ENCODE measurements around the gene AURKAIP1.

Gene AURKAIP1

DNA sequence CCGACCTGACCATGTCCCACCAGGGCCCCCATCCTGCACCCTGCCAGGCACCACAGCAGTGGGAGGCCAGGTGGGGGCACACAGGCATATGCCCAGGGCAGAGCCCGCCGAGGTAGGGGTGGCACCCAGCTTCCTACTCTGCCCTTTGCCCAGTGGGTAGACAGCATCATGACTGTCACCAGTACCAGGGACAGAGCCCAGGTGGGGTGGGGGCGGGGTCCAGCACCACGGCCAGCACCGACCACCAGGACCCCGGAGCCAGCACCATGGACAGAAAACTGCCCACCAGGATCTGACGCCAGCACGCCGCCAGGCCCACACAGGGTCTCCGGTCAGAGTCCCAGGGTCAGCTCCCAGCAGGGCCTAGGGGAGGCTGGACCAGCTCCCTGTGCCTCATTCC, 40.2 kb downstream of the AURKAIP1 start:
- TF ChIP-seq ZNF70 (CRISPR knock-in tag; IDR thresholded peaks at IDR 0.05): no peak
- TF ChIP-seq ZC3H10 (CRISPR knock-in tag; IDR thresholded peaks at IDR 0.05): no peak
- TF ChIP-seq, protein P1, sequence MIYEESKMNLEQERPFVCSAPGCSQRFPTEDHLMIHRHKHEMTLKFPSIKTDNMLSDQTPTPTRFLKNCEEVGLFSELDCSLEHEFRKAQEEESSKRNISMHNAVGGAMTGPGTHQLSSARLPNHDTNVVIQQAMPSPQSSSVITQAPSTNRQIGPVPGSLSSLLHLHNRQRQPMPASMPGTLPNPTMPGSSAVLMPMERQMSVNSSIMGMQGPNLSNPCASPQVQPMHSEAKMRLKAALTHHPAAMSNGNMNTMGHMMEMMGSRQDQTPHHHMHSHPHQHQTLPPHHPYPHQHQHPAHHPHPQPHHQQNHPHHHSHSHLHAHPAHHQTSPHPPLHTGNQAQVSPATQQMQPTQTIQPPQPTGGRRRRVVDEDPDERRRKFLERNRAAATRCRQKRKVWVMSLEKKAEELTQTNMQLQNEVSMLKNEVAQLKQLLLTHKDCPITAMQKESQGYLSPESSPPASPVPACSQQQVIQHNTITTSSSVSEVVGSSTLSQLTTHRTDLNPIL (CRISPR knock-in tag; IDR thresholded peaks at IDR 0.05; ENCODE audit: low read depth): no peak
- TF ChIP-seq ARNTL (CRISPR knock-in tag; IDR thresholded peaks at IDR 0.05; ENCODE audit: borderline replicate concordance, low read depth): no peak
- TF ChIP-seq CSDC2 (CRISPR knock-in tag; IDR thresholded peaks at IDR 0.05): no peak
- TF ChIP-seq, protein P2, sequence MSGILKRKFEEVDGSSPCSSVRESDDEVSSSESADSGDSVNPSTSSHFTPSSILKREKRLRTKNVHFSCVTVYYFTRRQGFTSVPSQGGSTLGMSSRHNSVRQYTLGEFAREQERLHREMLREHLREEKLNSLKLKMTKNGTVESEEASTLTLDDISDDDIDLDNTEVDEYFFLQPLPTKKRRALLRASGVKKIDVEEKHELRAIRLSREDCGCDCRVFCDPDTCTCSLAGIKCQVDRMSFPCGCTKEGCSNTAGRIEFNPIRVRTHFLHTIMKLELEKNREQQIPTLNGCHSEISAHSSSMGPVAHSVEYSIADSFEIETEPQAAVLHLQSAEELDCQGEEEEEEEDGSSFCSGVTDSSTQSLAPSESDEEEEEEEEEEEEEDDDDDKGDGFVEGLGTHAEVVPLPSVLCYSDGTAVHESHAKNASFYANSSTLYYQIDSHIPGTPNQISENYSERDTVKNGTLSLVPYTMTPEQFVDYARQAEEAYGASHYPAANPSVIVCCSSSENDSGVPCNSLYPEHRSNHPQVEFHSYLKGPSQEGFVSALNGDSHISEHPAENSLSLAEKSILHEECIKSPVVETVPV (CRISPR knock-in tag; IDR thresholded peaks at IDR 0.05): no peak
- no peak for TF ChIP-seq ZNF8 (CRISPR knock-in tag; IDR thresholded peaks at IDR 0.05)
- TF ChIP-seq ISL1 (CRISPR knock-in tag; IDR thresholded peaks at IDR 0.05): no peak
- TF ChIP-seq ZNF565 (CRISPR knock-in tag; conservative IDR thresholded peaks at IDR 0.05; ENCODE audit: low read depth): no peak
- TF ChIP-seq, protein P3, sequence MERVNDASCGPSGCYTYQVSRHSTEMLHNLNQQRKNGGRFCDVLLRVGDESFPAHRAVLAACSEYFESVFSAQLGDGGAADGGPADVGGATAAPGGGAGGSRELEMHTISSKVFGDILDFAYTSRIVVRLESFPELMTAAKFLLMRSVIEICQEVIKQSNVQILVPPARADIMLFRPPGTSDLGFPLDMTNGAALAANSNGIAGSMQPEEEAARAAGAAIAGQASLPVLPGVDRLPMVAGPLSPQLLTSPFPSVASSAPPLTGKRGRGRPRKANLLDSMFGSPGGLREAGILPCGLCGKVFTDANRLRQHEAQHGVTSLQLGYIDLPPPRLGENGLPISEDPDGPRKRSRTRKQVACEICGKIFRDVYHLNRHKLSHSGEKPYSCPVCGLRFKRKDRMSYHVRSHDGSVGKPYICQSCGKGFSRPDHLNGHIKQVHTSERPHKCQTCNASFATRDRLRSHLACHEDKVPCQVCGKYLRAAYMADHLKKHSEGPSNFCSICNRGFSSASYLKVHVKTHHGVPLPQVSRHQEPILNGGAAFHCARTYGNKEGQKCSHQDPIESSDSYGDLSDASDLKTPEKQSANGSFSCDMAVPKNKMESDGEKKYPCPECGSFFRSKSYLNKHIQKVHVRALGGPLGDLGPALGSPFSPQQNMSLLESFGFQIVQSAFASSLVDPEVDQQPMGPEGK (CRISPR knock-in tag; IDR thresholded peaks at IDR 0.05; ENCODE audit: borderline replicate concordance): no peak
- TF ChIP-seq BACH2 (CRISPR knock-in tag; IDR thresholded peaks at IDR 0.05; ENCODE audit: borderline replicate concordance): no peak
- no peak for TF ChIP-seq ZFP30 (CRISPR knock-in tag; IDR thresholded peaks at IDR 0.05)
- no peak for TF ChIP-seq RARB (CRISPR knock-in tag; IDR thresholded peaks at IDR 0.05)

DNA sequence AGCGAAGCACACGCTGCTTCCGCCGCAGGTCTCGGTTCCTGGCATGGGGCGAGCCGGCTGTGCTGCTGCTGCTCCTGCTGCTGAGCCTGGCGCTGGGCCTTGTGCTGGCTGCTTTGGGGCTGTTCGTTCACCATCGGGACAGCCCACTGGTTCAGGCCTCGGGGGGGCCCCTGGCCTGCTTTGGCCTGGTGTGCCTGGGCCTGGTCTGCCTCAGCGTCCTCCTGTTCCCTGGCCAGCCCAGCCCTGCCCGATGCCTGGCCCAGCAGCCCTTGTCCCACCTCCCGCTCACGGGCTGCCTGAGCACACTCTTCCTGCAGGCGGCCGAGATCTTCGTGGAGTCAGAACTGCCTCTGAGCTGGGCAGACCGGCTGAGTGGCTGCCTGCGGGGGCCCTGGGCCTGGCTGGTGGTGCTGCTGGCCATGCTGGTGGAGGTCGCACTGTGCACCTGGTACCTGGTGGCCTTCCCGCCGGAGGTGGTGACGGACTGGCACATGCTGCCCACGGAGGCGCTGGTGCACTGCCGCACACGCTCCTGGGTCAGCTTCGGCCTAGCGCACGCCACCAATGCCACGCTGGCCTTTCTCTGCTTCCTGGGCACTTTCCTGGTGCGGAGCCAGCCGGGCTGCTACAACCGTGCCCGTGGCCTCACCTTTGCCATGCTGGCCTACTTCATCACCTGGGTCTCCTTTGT, 41.3 kb downstream of the AURKAIP1 start:
- ATAC-seq: no peak
- TF ChIP-seq, protein P3 (CRISPR knock-in tag; IDR thresholded peaks at IDR 0.05; ENCODE audit: borderline replicate concordance): no peak
- no peak for TF ChIP-seq GLIS3 (CRISPR knock-in tag; IDR thresholded peaks at IDR 0.05)
- no peak for TF ChIP-seq SNAI2 (CRISPR knock-in tag; IDR thresholded peaks at IDR 0.05)
- TF ChIP-seq PPARA (CRISPR knock-in tag; IDR thresholded peaks at IDR 0.05; ENCODE audit: borderline replicate concordance): no peak
- no peak for TF ChIP-seq OSR1 (CRISPR knock-in tag; IDR thresholded peaks at IDR 0.05)
- no peak for TF ChIP-seq ZFP3 (CRISPR knock-in tag; IDR thresholded peaks at IDR 0.05)
- TF ChIP-seq, protein P4, sequence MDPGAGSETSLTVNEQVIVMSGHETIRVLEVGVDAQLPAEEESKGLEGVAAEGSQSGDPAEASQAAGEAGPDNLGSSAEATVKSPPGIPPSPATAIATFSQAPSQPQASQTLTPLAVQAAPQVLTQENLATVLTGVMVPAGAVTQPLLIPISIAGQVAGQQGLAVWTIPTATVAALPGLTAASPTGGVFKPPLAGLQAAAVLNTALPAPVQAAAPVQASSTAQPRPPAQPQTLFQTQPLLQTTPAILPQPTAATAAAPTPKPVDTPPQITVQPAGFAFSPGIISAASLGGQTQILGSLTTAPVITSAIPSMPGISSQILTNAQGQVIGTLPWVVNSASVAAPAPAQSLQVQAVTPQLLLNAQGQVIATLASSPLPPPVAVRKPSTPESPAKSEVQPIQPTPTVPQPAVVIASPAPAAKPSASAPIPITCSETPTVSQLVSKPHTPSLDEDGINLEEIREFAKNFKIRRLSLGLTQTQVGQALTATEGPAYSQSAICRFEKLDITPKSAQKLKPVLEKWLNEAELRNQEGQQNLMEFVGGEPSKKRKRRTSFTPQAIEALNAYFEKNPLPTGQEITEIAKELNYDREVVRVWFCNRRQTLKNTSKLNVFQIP (CRISPR knock-in tag; IDR thresholded peaks at IDR 0.05; ENCODE audit: borderline replicate concordance, low read depth): no peak
- TF ChIP-seq ZC3H10 (CRISPR knock-in tag; IDR thresholded peaks at IDR 0.05): no peak
- TF ChIP-seq, protein P2 (CRISPR knock-in tag; IDR thresholded peaks at IDR 0.05): no peak
- TF ChIP-seq ZNF8 (CRISPR knock-in tag; IDR thresholded peaks at IDR 0.05): no peak
- TF ChIP-seq TOX (CRISPR knock-in tag; IDR thresholded peaks at IDR 0.05; ENCODE audit: borderline replicate concordance): no peak
- TF ChIP-seq, protein P5, sequence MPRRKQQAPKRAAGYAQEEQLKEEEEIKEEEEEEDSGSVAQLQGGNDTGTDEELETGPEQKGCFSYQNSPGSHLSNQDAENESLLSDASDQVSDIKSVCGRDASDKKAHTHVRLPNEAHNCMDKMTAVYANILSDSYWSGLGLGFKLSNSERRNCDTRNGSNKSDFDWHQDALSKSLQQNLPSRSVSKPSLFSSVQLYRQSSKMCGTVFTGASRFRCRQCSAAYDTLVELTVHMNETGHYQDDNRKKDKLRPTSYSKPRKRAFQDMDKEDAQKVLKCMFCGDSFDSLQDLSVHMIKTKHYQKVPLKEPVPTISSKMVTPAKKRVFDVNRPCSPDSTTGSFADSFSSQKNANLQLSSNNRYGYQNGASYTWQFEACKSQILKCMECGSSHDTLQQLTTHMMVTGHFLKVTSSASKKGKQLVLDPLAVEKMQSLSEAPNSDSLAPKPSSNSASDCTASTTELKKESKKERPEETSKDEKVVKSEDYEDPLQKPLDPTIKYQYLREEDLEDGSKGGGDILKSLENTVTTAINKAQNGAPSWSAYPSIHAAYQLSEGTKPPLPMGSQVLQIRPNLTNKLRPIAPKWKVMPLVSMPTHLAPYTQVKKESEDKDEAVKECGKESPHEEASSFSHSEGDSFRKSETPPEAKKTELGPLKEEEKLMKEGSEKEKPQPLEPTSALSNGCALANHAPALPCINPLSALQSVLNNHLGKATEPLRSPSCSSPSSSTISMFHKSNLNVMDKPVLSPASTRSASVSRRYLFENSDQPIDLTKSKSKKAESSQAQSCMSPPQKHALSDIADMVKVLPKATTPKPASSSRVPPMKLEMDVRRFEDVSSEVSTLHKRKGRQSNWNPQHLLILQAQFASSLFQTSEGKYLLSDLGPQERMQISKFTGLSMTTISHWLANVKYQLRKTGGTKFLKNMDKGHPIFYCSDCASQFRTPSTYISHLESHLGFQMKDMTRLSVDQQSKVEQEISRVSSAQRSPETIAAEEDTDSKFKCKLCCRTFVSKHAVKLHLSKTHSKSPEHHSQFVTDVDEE (CRISPR knock-in tag; IDR thresholded peaks at IDR 0.05): no peak
- TF ChIP-seq ARNTL (CRISPR knock-in tag; IDR thresholded peaks at IDR 0.05; ENCODE audit: borderline replicate concordance, low read depth): no peak
- TF ChIP-seq ESRRG (CRISPR knock-in tag; IDR thresholded peaks at IDR 0.05): no peak
- no peak for TF ChIP-seq TCF4 (CRISPR knock-in tag; IDR thresholded peaks at IDR 0.05; ENCODE audit: borderline replicate concordance)

More for the DNA sequence above, 40.2 kb downstream of the AURKAIP1 start:
- no peak for ATAC-seq

Data from SK-N-SH treated with all-trans-retinoic acid at 6 μM for 48 hours (cell line).